Measurements from ENCODE around the gene SERPING1. TPM values are rescaled to one million over a fixed set of nuclear protein-coding genes. Genes with fewer than 3 reads are reported as not detected.

Gene SERPING1
- polyA plus RNA-seq, 1 experiment = 15.2 TPM

DNA sequence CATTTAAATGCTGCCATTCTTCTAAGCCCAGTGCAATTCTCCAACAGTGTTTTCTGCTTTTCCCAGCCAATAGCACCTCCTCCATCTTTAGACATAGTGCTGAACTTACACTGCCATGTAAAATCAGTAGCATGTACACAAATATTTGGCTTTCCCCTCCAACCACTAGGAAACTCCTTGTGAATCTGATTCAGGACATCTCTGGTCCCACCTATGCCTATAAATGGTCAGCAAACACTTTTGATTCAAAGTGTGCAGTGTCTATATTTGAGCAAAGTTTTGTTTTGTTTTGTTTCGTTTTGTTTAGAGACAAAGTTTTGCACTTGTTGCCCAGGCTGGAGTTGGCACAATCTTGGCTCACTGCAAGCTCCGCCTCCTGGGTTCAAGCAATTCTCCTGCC is 27.4 kb downstream of the SERPING1 start:
- no peak for DNase-seq (ENCODE audit: low read depth, low spot score)
- CTCF ChIA-PET = no interaction called here
- H3K4me3 ChIP-seq (ENCODE audit: low read depth, low read length) = no peak overlapping the region
- no peaks in the 10 kb centered on the region for H3K9me3 ChIP-seq (ENCODE audit: control insufficient read depth, insufficient read depth, low read length)
- POLR2A ChIA-PET = no interaction called here
- no peak overlapping the region for H3K27ac ChIP-seq (ENCODE audit: low read depth, low read length)
- TF ChIP-seq, protein P1, sequence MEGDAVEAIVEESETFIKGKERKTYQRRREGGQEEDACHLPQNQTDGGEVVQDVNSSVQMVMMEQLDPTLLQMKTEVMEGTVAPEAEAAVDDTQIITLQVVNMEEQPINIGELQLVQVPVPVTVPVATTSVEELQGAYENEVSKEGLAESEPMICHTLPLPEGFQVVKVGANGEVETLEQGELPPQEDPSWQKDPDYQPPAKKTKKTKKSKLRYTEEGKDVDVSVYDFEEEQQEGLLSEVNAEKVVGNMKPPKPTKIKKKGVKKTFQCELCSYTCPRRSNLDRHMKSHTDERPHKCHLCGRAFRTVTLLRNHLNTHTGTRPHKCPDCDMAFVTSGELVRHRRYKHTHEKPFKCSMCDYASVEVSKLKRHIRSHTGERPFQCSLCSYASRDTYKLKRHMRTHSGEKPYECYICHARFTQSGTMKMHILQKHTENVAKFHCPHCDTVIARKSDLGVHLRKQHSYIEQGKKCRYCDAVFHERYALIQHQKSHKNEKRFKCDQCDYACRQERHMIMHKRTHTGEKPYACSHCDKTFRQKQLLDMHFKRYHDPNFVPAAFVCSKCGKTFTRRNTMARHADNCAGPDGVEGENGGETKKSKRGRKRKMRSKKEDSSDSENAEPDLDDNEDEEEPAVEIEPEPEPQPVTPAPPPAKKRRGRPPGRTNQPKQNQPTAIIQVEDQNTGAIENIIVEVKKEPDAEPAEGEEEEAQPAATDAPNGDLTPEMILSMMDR (IDR thresholded peaks at IDR 0.05; ENCODE audit: low read depth, low read length) = no peak
- no peaks in the 10 kb centered on the region for H3K27me3 ChIP-seq (ENCODE audit: control insufficient read depth, insufficient read depth, low read length)

DNA sequence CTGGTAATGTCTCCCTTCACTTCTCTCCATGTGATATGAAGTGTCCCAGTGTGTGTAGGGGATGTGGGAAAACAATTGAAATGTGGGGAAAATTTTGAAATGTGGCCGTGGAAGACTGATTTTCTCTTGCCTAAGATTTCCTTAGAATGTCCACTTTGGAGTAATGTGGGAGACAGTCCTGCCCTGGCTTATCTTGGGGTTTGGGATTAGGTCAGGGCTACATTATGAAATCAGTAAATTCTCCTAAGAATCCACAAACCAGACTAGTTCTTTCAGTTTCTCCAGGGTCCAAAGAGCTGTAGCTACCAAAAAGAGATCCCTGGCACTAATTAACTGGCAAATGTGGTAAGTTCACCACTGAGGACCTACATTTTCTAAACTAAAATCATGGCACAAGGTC is 29.4 kb downstream of the SERPING1 start:
- Histone ChIP-seq H3K4me3 (ENCODE audit: low read depth, low read length) (no peak overlapping the region), H3K27me3 (ENCODE audit: control insufficient read depth, insufficient read depth, low read length) (peaks cover 9% of the 10 kb centered on the region), H3K9me3 (ENCODE audit: control insufficient read depth, insufficient read depth, low read length) (no peaks in the 10 kb centered on the region), H3K27ac (ENCODE audit: low read depth, low read length) (no peak overlapping the region)
- TF ChIP-seq, protein P1 (IDR thresholded peaks at IDR 0.05; ENCODE audit: low read depth, low read length) = no peak
- POLR2A ChIA-PET = no interaction called here
- CTCF ChIA-PET = interaction anchor here (1.8 to 2.4 kb wide), 2 partner anchors 14 to 18 kb away, joined by 7 to 8 read pairs; no protein-coding TSS in a partner anchor
- DNase-seq (ENCODE audit: low read depth, low spot score) = no peak

DNA sequence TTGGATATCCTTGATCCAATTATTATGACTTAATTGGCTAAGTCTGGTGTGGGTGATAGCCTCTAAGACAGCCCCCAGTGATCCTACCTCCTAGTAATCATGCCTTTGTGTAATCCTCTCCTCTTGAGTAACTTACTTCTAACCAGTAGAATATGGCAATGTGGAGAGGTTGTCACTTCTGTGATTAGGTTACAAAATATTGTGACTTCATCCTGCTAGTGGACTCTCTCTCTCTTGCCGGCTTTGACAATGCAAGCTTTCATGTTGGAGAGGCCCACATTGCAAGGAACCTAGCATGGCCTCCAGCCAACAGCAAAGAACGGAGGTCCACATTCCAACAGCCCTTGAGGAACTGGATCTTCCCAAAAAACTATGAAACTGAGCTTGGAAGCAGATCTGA is 32.7 kb downstream of the SERPING1 start:
- Histone ChIP-seq H3K9me3 (ENCODE audit: control insufficient read depth, insufficient read depth, low read length) (no peaks in the 10 kb centered on the region), H3K27ac (ENCODE audit: low read depth, low read length) (no peak overlapping the region), H3K27me3 (ENCODE audit: control insufficient read depth, insufficient read depth, low read length) (peaks cover 17% of the 10 kb centered on the region), H3K4me3 (ENCODE audit: low read depth, low read length) (no peak overlapping the region)
- DNase-seq (ENCODE audit: low read depth, low spot score) = no peak
- ChIA-PET CTCF (interaction anchor here (1.5 to 3.6 kb wide), 2 partner anchors 11 to 63 kb away, joined by 4 to 14 read pairs; partner anchors contain the start of gene UBE2L6), POLR2A (no interaction called here)
- TF ChIP-seq, protein P1 (IDR thresholded peaks at IDR 0.05; ENCODE audit: low read depth, low read length) = no peak

DNA sequence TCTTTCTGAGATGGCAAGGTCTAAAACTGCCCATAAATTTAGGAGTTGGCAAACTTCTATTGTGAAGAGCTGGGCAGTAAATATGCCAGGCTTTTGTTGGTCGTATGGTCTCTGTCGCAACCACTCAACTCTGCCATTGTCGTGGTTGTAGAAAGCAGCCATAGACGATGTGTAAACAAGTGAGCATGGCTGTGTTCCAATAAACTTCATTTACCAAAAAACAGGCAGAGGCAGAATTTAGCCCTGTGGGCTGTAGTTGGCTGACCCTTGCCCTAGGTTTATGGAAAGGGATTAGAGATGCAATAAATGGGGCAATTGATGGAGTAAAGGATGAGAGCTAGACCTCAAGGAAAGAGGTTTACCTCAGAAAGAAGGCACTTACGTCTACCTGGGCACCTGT is 34.6 kb downstream of the SERPING1 start:
- Histone ChIP-seq H3K4me3 (ENCODE audit: low read depth, low read length) (no peak overlapping the region), H3K9me3 (ENCODE audit: control insufficient read depth, insufficient read depth, low read length) (no peaks in the 10 kb centered on the region), H3K27me3 (ENCODE audit: control insufficient read depth, insufficient read depth, low read length) (peaks cover 17% of the 10 kb centered on the region), H3K27ac (ENCODE audit: low read depth, low read length) (no peak overlapping the region)
- POLR2A ChIA-PET = no interaction called here
- CTCF ChIA-PET = interaction anchor here (3.6 kb wide), 1 partner anchor 9 kb away, joined by 14 read pairs; no protein-coding TSS in a partner anchor
- no peak for DNase-seq (ENCODE audit: low read depth, low spot score)
- TF ChIP-seq, protein P1 (IDR thresholded peaks at IDR 0.05; ENCODE audit: low read depth, low read length) = no peak

DNA sequence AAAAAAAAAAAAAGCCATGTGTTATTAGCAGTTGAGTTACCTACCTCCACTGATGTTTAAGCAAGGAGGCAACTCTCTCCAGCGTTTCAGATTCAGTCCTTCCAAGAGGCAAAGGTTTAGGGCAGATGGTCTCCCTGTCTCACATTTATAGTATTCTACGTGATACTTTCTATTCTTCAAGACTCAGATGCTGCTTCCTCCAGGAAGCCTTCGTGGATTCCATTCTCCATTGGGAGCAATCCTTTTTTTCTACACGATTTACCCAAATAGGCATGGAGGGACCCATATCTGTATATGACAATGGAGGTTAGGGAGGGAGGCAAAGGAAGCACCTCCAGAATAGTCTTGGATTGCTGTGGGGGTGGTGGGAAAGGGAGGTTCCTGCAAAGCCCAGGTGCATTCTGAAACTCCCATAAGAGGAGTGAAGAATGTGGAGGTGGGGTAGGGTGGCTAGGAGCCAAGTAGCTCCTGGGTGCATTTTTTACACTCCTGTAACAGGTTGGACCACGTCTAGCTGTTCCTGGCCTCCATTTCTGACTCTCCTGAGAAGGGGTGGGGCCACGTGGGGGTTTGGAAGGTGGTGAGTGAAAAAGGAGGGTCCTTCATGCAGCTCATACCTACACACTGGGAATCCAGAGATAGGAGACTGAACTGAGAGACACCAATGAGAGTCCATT is 36.0 kb downstream of the SERPING1 start:
- Histone ChIP-seq H3K27ac (ENCODE audit: low read depth, low read length) (no peak overlapping the region), H3K27me3 (ENCODE audit: control insufficient read depth, insufficient read depth, low read length) (peaks cover 17% of the 10 kb centered on the region), H3K4me3 (ENCODE audit: low read depth, low read length) (no peak overlapping the region), H3K9me3 (ENCODE audit: control insufficient read depth, insufficient read depth, low read length) (no peaks in the 10 kb centered on the region)
- TF ChIP-seq, protein P1 (IDR thresholded peaks at IDR 0.05; ENCODE audit: low read depth, low read length) = no peak
- POLR2A ChIA-PET = no interaction called here
- CTCF ChIA-PET = interaction anchor here (1.0 to 1.7 kb wide), 2 partner anchors 11 to 66 kb away, joined by 4 to 9 read pairs; partner anchors contain the start of gene UBE2L6
- no peak for DNase-seq (ENCODE audit: low read depth, low spot score)

All from AG04450 (cell line).